ENCODE measurements around the gene SCARF2.

GRCh38 chr22:20459862-20460261 is 22.2 kb upstream of the SCARF2 start:
- TF ChIP-seq CTCF (IDR thresholded peaks at IDR 0.05 in 8 of 11, conservative IDR thresholded peaks at IDR 0.05 in 3 of 11) (no peak), POLR2AphosphoS5 (IDR thresholded peaks at IDR 0.05) (no peak)

Measured in spleen (tissue), 7 donors.